Liver (tissue), 3 donors: Measurements from ENCODE around the gene TAF1B.

Experiments used
- CTCF ChIP-seq: fragments of 150-350 bp; IDR thresholded peaks from 2 replicates; pipeline ENCODE4 v1.5.1; 2017; ENCODE audit warnings: improper control_type of control experiment, low read depth, low read length; ENCODE audit not compliant: missing input control
- FOXA1 ChIP-seq: IDR thresholded peaks from 2 replicates; pipeline ENCODE4 v1.6.1; 2016; ENCODE audit warnings: antibody characterized with exemption
- FOXA2 ChIP-seq: IDR thresholded peaks from 2 replicates; pipeline ENCODE4 v1.6.1; 2016; ENCODE audit warnings: antibody characterized with exemption
- GABPA ChIP-seq, 2 donors: IDR thresholded peaks in 1 of 2; conservative IDR thresholded peaks in 1 of 2; 2 replicates each; pipeline ENCODE4 v1.6.1; 2016; ENCODE audit warnings: antibody characterized with exemption in 2 of 2, mild to moderate bottlenecking in 1 of 2, moderate library complexity in 1 of 2
- HNF4A ChIP-seq, 2 donors: conservative IDR thresholded peaks; 2 replicates each; pipeline ENCODE4 v1.6.1; 2016; ENCODE audit warnings: antibody characterized with exemption in 2 of 2, mild to moderate bottlenecking in 2 of 2
- RAD21 ChIP-seq, 2 donors: IDR thresholded peaks; 2 replicates each; pipeline ENCODE4 v1.6.1; 2016; ENCODE audit warnings: antibody characterized with exemption in 2 of 2, mild to moderate bottlenecking in 2 of 2
- YY1 ChIP-seq: IDR thresholded peaks from 2 replicates; pipeline ENCODE4 v1.6.1; 2016; ENCODE audit warnings: antibody characterized with exemption, mild to moderate bottlenecking
- donor health status: healthy.
- donor health status: healthy.

GRCh38 chr2:9964334-9964980 lies 121.2 kb downstream of the TAF1B start:
- TF ChIP-seq CTCF: no peak
- no peak for TF ChIP-seq GABPA (IDR thresholded peaks at IDR 0.05 in 1 of 2, conservative IDR thresholded peaks at IDR 0.05 in 1 of 2)
- TF ChIP-seq FOXA1: no peak
- no peak for TF ChIP-seq RAD21 (IDR thresholded peaks at IDR 0.05)
- no peak for TF ChIP-seq YY1
- TF ChIP-seq FOXA2: no peak
- no peak for TF ChIP-seq HNF4A (conservative IDR thresholded peaks at IDR 0.05)
